Liver (tissue), 9 donors: ENCODE results near the gene OSER1. TPM values are rescaled to one million over a fixed set of nuclear protein-coding genes. Genes with fewer than 3 reads are reported as not detected.

Experiments used
- DNase-seq: peaks from one replicate; pipeline ENCODE4 v3.0.0-alpha.2; 2017; ENCODE audit warnings: low spot score
- H3K27ac ChIP-seq, 2 donors: one replicate each; pipeline ENCODE4 v1.7.0; 2013; ENCODE audit warnings: inconsistent platforms in 2 of 2, low read length in 2 of 2, control low read depth in 1 of 2, low read depth in 1 of 2, mild to moderate bottlenecking in 1 of 2
- H3K27me3 ChIP-seq, 4 donors: one replicate each; pipeline versions ENCODE4 v1.6.1 to v1.7.0; 2013; ENCODE audit warnings: low read length in 3 of 4, inconsistent platforms in 1 of 4, mild to moderate bottlenecking in 1 of 4, moderate library complexity in 1 of 4; ENCODE audit not compliant: control insufficient read depth in 4 of 4, insufficient read depth in 4 of 4
- H3K36me3 ChIP-seq, 4 donors: one replicate each; pipeline versions ENCODE4 v1.6.1 to v1.7.0; 2013; ENCODE audit warnings: low read length in 3 of 4, mild to moderate bottlenecking in 3 of 4, low read depth in 1 of 4, moderate library complexity in 1 of 4; ENCODE audit not compliant: control insufficient read depth in 4 of 4, insufficient read depth in 3 of 4
- H3K4me1 ChIP-seq, 4 donors: one replicate each; pipeline versions ENCODE4 v1.6.1 to v1.7.0; 2013; ENCODE audit warnings: low read length in 3 of 4, mild to moderate bottlenecking in 3 of 4, moderate library complexity in 1 of 4; ENCODE audit not compliant: control insufficient read depth in 4 of 4, insufficient read depth in 4 of 4
- H3K4me3 ChIP-seq, 3 donors: one replicate each; pipeline versions ENCODE4 v1.6.1 to v1.7.0; 2013; ENCODE audit warnings: low read length in 3 of 3, control low read depth in 1 of 3, low read depth in 1 of 3, mild to moderate bottlenecking in 1 of 3
- H3K9ac ChIP-seq, 2 donors: one replicate each; pipeline ENCODE4 v1.7.0; 2013; ENCODE audit warnings: low read length in 2 of 2, mild to moderate bottlenecking in 2 of 2, moderate library complexity in 2 of 2, control low read depth in 1 of 2, low read depth in 1 of 2
- H3K9me3 ChIP-seq, 4 donors: one replicate each; pipeline versions ENCODE4 v1.6.1 to v1.7.0; 2013; ENCODE audit warnings: low read length in 3 of 4; ENCODE audit not compliant: control insufficient read depth in 4 of 4
- EGR1 ChIP-seq, 2 donors: IDR thresholded peaks; 2 replicates each; pipeline ENCODE4 v1.6.1; 2016 to 2018; ENCODE audit warnings: antibody characterized with exemption in 2 of 2, low read depth in 2 of 2
- FOXA1 ChIP-seq: IDR thresholded peaks from 2 replicates; pipeline ENCODE4 v1.6.1; 2016; ENCODE audit warnings: antibody characterized with exemption
- FOXA2 ChIP-seq: IDR thresholded peaks from 2 replicates; pipeline ENCODE4 v1.6.1; 2016; ENCODE audit warnings: antibody characterized with exemption
- GABPA ChIP-seq, 2 donors: IDR thresholded peaks in 1 of 2; conservative IDR thresholded peaks in 1 of 2; 2 replicates each; pipeline ENCODE4 v1.6.1; 2016; ENCODE audit warnings: antibody characterized with exemption in 2 of 2, mild to moderate bottlenecking in 1 of 2, moderate library complexity in 1 of 2
- HNF4A ChIP-seq, 2 donors: conservative IDR thresholded peaks; 2 replicates each; pipeline ENCODE4 v1.6.1; 2016; ENCODE audit warnings: antibody characterized with exemption in 2 of 2, mild to moderate bottlenecking in 2 of 2
- HNF4G ChIP-seq: IDR thresholded peaks from 2 replicates; pipeline ENCODE4 v1.6.1; 2016; ENCODE audit warnings: antibody characterized with exemption
- JUND ChIP-seq, 2 donors: IDR thresholded peaks; 2 replicates each; pipeline ENCODE4 v1.6.1; 2016; ENCODE audit warnings: antibody characterized with exemption in 2 of 2
- MAX ChIP-seq: IDR thresholded peaks from 2 replicates; pipeline ENCODE4 v1.6.1; 2016; ENCODE audit warnings: antibody characterized with exemption
- NR2F2 ChIP-seq: IDR thresholded peaks from 2 replicates; pipeline ENCODE4 v1.6.1; 2016; ENCODE audit warnings: antibody characterized with exemption
- RAD21 ChIP-seq, 2 donors: IDR thresholded peaks; 2 replicates each; pipeline ENCODE4 v1.6.1; 2016; ENCODE audit warnings: antibody characterized with exemption in 2 of 2, mild to moderate bottlenecking in 2 of 2
- REST ChIP-seq: IDR thresholded peaks from 2 replicates; pipeline ENCODE4 v1.6.1; 2016; ENCODE audit warnings: antibody characterized with exemption, mild to moderate bottlenecking
- RXRA ChIP-seq, 2 donors: IDR thresholded peaks; 2 replicates each; pipeline ENCODE4 v1.6.1; 2017 to 2018; ENCODE audit warnings: antibody characterized with exemption in 2 of 2, mild to moderate bottlenecking in 1 of 2
- SP1 ChIP-seq: IDR thresholded peaks from 2 replicates; pipeline ENCODE4 v1.6.1; 2018; ENCODE audit warnings: antibody characterized with exemption, mild to moderate bottlenecking
- YY1 ChIP-seq: IDR thresholded peaks from 2 replicates; pipeline ENCODE4 v1.6.1; 2016; ENCODE audit warnings: antibody characterized with exemption, mild to moderate bottlenecking
- ZBTB33 ChIP-seq: IDR thresholded peaks from 2 replicates; pipeline ENCODE4 v1.6.1; 2016; ENCODE audit warnings: antibody characterized with exemption
- WGBS: extraction: QIAGEN DNeasy Blood & Tissue Kit; methylation state at CpG from one replicate; pipeline ENCODE4 v1.1.7; 2013; 5-methylcytosine and 5-hydroxymethylcytosine counted together
- polyA plus RNA-seq, 2 donors: library from polyadenylated mRNA; stranded (reverse) in 1 of 2; unstranded in 1 of 2; fragments of 200-250 nt in 1 of 2; fragments of >200 nt in 1 of 2; fragmentation: Nextera tagmentation in 1 of 2; extraction: Ambion mirVana in 1 of 2; gene quantifications; one replicate each; pipeline versions ENCODE4 v1.2.1 to v1.2.3, GENCODE V29; 2013 to 2015
- total RNA-seq, 2 donors: library from RNA; depleted of rRNA; stranded (reverse); fragments of >200 nt; gene quantifications; one replicate each; pipeline ENCODE4 v1.2.3, GENCODE V29; 2014
- donor health status: healthy.
- donor health status: healthy.
- donor health status: healthy.
- donor health status: healthy.
- donor health status: healthy.

Gene OSER1
- total and polyA plus RNA-seq, 4 donors, result 12.6 to 20.2 (median 14.6) TPM

GRCh38 chr20:44159711-44160110 is 50.9 kb downstream of the OSER1 start:
- TF ChIP-seq YY1 (no peak), FOXA1 (no peak), MAX (no peak), ZBTB33 (no peak), JUND (IDR thresholded peaks at IDR 0.05) (no peak), SP1 (no peak), EGR1 (IDR thresholded peaks at IDR 0.05; ENCODE audit: low read depth in 2 of 2) (no peak)
- Histone ChIP-seq H3K4me1 (no peaks in the 10 kb centered on the region), H3K9me3 (peaks cover 0 to 3% (median 0%) of the 10 kb centered on the region in 4 donors), H3K27me3 (peaks cover 0 to 5% (median 0%) of the 10 kb centered on the region in 4 donors), H3K36me3 (no peaks in the 10 kb centered on the region), H3K27ac (no peak overlapping the region), H3K4me3 (no peak overlapping the region), H3K9ac (no peak overlapping the region)
- no peak for DNase-seq
- WGBS, result 66% methylated on average over 50 of the region's 50 CpGs

- Histone ChIP-seq H3K36me3 (no peaks in the 10 kb centered on the region), H3K4me3 (no peak overlapping the region), H3K27ac (no peak overlapping the region), H3K9me3 (peaks cover 0 to 3% (median 0%) of the 10 kb centered on the region in 4 donors), H3K27me3 (peaks cover 0 to 5% (median 0%) of the 10 kb centered on the region in 4 donors), H3K4me1 (no peaks in the 10 kb centered on the region), H3K9ac (no peak overlapping the region)
- TF ChIP-seq HNF4A (conservative IDR thresholded peaks at IDR 0.05) (no peak), FOXA1 (no peak), FOXA2 (no peak), GABPA (IDR thresholded peaks at IDR 0.05 in 1 of 2, conservative IDR thresholded peaks at IDR 0.05 in 1 of 2) (no peak), ZBTB33 (no peak), RAD21 (IDR thresholded peaks at IDR 0.05) (no peak)
- 84% methylated on average over 2 of the region's 2 CpGs for WGBS
- no peak for DNase-seq
These were observed 51.4 kb downstream of the OSER1 start for GRCh38 chr20:44159125-44159524.

GRCh38 chr20:44157061-44157460 is 53.5 kb downstream of the OSER1 start:
- WGBS, result 94% methylated on average over 5 of the region's 5 CpGs
- H3K36me3 ChIP-seq, result no peaks in the 10 kb centered on the region
- no peak overlapping the region for H3K27ac ChIP-seq
- DNase-seq, result no peak
- TF ChIP-seq RXRA (IDR thresholded peaks at IDR 0.05), result no peak
- no peak for TF ChIP-seq JUND (IDR thresholded peaks at IDR 0.05)
- TF ChIP-seq HNF4G, result no peak
- no peak for TF ChIP-seq MAX
- no peak for TF ChIP-seq SP1
- no peak for TF ChIP-seq GABPA (IDR thresholded peaks at IDR 0.05 in 1 of 2, conservative IDR thresholded peaks at IDR 0.05 in 1 of 2)
- no peak for TF ChIP-seq FOXA2
- TF ChIP-seq ZBTB33, result no peak
- TF ChIP-seq FOXA1, result no peak
- TF ChIP-seq YY1, result no peak
- TF ChIP-seq REST, result no peak
- no peak for TF ChIP-seq NR2F2
- peaks cover 0 to 5% (median 0%) of the 10 kb centered on the region in 4 donors for H3K27me3 ChIP-seq
- H3K4me3 ChIP-seq, result no peak overlapping the region
- H3K9me3 ChIP-seq, result peaks cover 0 to 3% (median 0%) of the 10 kb centered on the region in 4 donors
- no peaks in the 10 kb centered on the region for H3K4me1 ChIP-seq
- no peak overlapping the region for H3K9ac ChIP-seq
